Measurements from ENCODE around the gene RBM38. TPM values are rescaled to one million over a fixed set of nuclear protein-coding genes. Genes with fewer than 3 reads are reported as not detected.
A peak's percentile ranks its signal among the peaks of the same experiment; 100 is the strongest.

RBM38 gene
- total and polyA plus RNA-seq, 2 of the 13 experiments (the other 11 are each of a cell fraction or from before 2014, with no cell fraction given) = 24.2 to 34.2 TPM

- POLR2A ChIA-PET = no interaction called here
- H3K9me3 ChIP-seq (ENCODE audit: low read length) = no peaks in the 10 kb centered on the region
- no peak overlapping the region for H3K27ac ChIP-seq (ENCODE audit: extremely low read length, insufficient read depth, low read length)
- FAIRE-seq (no peak), DNase-seq (ENCODE audit: low spot score) (no peak), ATAC-seq (no peak)
- BruUV-seq (replicated peaks) = no TSS peak
- H3K9ac ChIP-seq (ENCODE audit: insufficient read depth, low read depth, low read length) = no peak overlapping the region
- H4K20me1 ChIP-seq (ENCODE audit: insufficient read depth, low read length) = no peaks in the 10 kb centered on the region
- TF ChIP-seq PHF8 (CRISPR knock-in tag; IDR thresholded peaks at IDR 0.05) (no peak), ZNF329 (CRISPR knock-in tag; IDR thresholded peaks at IDR 0.05; ENCODE audit: low read depth) (no peak), RARA (CRISPR knock-in tag; IDR thresholded peaks at IDR 0.05) (no peak), RBM22 (optimal IDR thresholded peaks at IDR 0.05; ENCODE audit: low read length) (peak; percentile 70), ZNF280B (CRISPR knock-in tag; IDR thresholded peaks at IDR 0.05; ENCODE audit: borderline replicate concordance) (no peak)
- H3K4me2 ChIP-seq (ENCODE audit: low read depth, low read length) = no peak overlapping the region
- peaks cover 77 to 99% of the 10 kb centered on the region in 2 experiments for H3K36me3 ChIP-seq (replicated peaks in 1 of 2; ENCODE audit: control insufficient read depth in 1 of 2, insufficient read depth in 2 of 2, low read length in 2 of 2)
- no peak overlapping the region for H3K4me3 ChIP-seq (replicated peaks in 1 of 3; ENCODE audit: insufficient read depth in 1 of 3, low read depth in 2 of 3, low read length in 3 of 3)
- no peaks in the 10 kb centered on the region for H3K27me3 ChIP-seq (ENCODE audit: control insufficient read depth in 1 of 2, insufficient read depth in 2 of 2, low read length in 2 of 2)
- H3K4me1 ChIP-seq (ENCODE audit: insufficient read depth, low read length) = no peaks in the 10 kb centered on the region
- intact Hi-C loops (cut with micrococcal nuclease; ENCODE audit: unreplicated experiment) (no loop called here), in situ Hi-C loops (cut with HindIII; ENCODE audit: extremely low pct_ligation_motif_present, low pct_unique_long_range_greater_than_20kb) (no loop called here)
- no peak overlapping the region for H2AFZ ChIP-seq (ENCODE audit: low read length)
- 95% methylated on average over 4 of the region's 4 CpGs for WGBS (ENCODE audit: low lambda C conversion rate)
- CTCF ChIA-PET (ENCODE audit: low intra/inter-chr PET ratio, low total read pairs) = no interaction called here
- no peaks in the 10 kb centered on the region for H3K79me2 ChIP-seq (ENCODE audit: insufficient read depth, low read length)
Measured at GRCh38 chr20:57371363-57371762, 19.8 kb upstream of the RBM38 start.

GRCh38 chr20:57372157-57372556 is 19.0 kb upstream of the RBM38 start:
- Histone ChIP-seq H4K20me1 (ENCODE audit: insufficient read depth, low read length) (no peaks in the 10 kb centered on the region), H3K4me2 (ENCODE audit: low read depth, low read length) (no peak overlapping the region), H3K27me3 (ENCODE audit: control insufficient read depth in 1 of 2, insufficient read depth in 2 of 2, low read length in 2 of 2) (no peaks in the 10 kb centered on the region), H3K79me2 (ENCODE audit: insufficient read depth, low read length) (no peaks in the 10 kb centered on the region), H3K4me1 (ENCODE audit: insufficient read depth, low read length) (no peaks in the 10 kb centered on the region), H3K4me3 (replicated peaks in 1 of 3; ENCODE audit: insufficient read depth in 1 of 3, low read depth in 2 of 3, low read length in 3 of 3) (no peak overlapping the region), H3K27ac (ENCODE audit: extremely low read length, insufficient read depth, low read length) (no peak overlapping the region), H3K36me3 (replicated peaks in 1 of 2; ENCODE audit: control insufficient read depth in 1 of 2, insufficient read depth in 2 of 2, low read length in 2 of 2) (peaks cover 78 to 98% of the 10 kb centered on the region in 2 experiments), H3K9ac (ENCODE audit: insufficient read depth, low read depth, low read length) (no peak overlapping the region), H3K9me3 (ENCODE audit: low read length) (no peaks in the 10 kb centered on the region), H2AFZ (ENCODE audit: low read length) (no peak overlapping the region)
- TF ChIP-seq ZNF781 (CRISPR knock-in tag; IDR thresholded peaks at IDR 0.05; ENCODE audit: borderline replicate concordance, not compliant biosample characterization) (no peak), ZNF839 (CRISPR knock-in tag; IDR thresholded peaks at IDR 0.05; ENCODE audit: borderline replicate concordance) (no peak), ELF3 (CRISPR knock-in tag; IDR thresholded peaks at IDR 0.05) (no peak), ZBTB42 (CRISPR knock-in tag; IDR thresholded peaks at IDR 0.05) (no peak), NONO (IDR thresholded peaks at IDR 0.05) (no peak), NONO (CRISPR knock-in tag; conservative IDR thresholded peaks at IDR 0.05) (no peak), KDM3A (CRISPR knock-in tag; IDR thresholded peaks at IDR 0.05; ENCODE audit: low read depth) (no peak), ZNF101 (CRISPR knock-in tag; IDR thresholded peaks at IDR 0.05; ENCODE audit: borderline replicate concordance, low read depth) (no peak)
- ATAC-seq = peak; percentile 20; the same call in 1 of the 3 replicates
- no peak for DNase-seq (ENCODE audit: low spot score)
- BruUV-seq (replicated peaks) = no TSS peak
- POLR2A ChIA-PET = no interaction called here
- in situ Hi-C loops (cut with HindIII; ENCODE audit: extremely low pct_ligation_motif_present, low pct_unique_long_range_greater_than_20kb) (no loop called here), intact Hi-C loops (cut with micrococcal nuclease; ENCODE audit: unreplicated experiment) (no loop called here)
- FAIRE-seq = no peak
- WGBS (ENCODE audit: low lambda C conversion rate) = 99% methylated on average over 9 of the region's 9 CpGs
- CTCF ChIA-PET (ENCODE audit: low intra/inter-chr PET ratio, low total read pairs) = no interaction called here
